ENCODE measurements around the gene RERE.
"Not testable (repeated sequence)": the region's sequence is repeated elsewhere in the genome, so short reads cannot be mapped to it uniquely, and the experiment has no call there.

Gene RERE

GRCh38 chr1:8812081-8812480 lies 5.4 kb downstream of the RERE start:
- peaks cover 16% of the 10 kb centered on the region for H3K4me1 ChIP-seq (ENCODE audit: insufficient read depth, low read length)
- H3K27me3 ChIP-seq (ENCODE audit: insufficient read depth, low read length), result no peaks in the 10 kb centered on the region
- H3K36me3 ChIP-seq (ENCODE audit: insufficient read depth, low read length), result no peaks in the 10 kb centered on the region
- no peak overlapping the region for H3K4me3 ChIP-seq (ENCODE audit: low read length)
- no peak overlapping the region for H2AFZ ChIP-seq (ENCODE audit: low read depth, low read length)
- H3K9me3 ChIP-seq (ENCODE audit: low read length), result no peaks in the 10 kb centered on the region

GRCh38 chr1:8810987-8811386 lies 6.5 kb downstream of the RERE start:
- H3K27me3 ChIP-seq (ENCODE audit: insufficient read depth, low read length), result no peaks in the 10 kb centered on the region
- H3K9me3 ChIP-seq (ENCODE audit: low read length), result no peaks in the 10 kb centered on the region
- no peaks in the 10 kb centered on the region for H3K36me3 ChIP-seq (ENCODE audit: insufficient read depth, low read length)
- peaks cover 16% of the 10 kb centered on the region for H3K4me1 ChIP-seq (ENCODE audit: insufficient read depth, low read length)
- no peak overlapping the region for H3K4me3 ChIP-seq (ENCODE audit: low read length)
- no peak overlapping the region for H2AFZ ChIP-seq (ENCODE audit: low read depth, low read length)

DNA sequence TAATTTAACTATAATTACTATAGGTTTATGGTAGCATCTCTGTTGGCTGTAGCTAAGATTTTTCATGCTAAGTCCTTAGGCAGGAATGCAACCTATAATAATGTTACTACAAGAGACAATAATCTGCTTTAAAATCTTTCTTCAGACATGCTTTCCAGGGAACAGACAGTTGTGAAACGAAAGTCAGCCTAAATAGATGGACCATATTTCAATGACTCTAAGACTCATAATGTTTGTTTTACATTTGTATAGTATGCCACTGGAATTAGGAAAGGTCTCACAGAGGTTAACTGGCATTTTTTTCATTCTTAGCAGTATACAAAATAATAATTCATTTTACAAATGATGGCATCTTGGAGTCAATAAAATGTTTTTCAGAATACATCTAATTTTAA lies 8.1 kb downstream of the RERE start:
- no peaks in the 10 kb centered on the region for H3K9me3 ChIP-seq (ENCODE audit: low read length)
- no peaks in the 10 kb centered on the region for H3K27me3 ChIP-seq (ENCODE audit: insufficient read depth, low read length)
- peaks cover 5% of the 10 kb centered on the region for H3K4me1 ChIP-seq (ENCODE audit: insufficient read depth, low read length)
- no peak overlapping the region for H3K4me3 ChIP-seq (ENCODE audit: low read length)
- H3K36me3 ChIP-seq (ENCODE audit: insufficient read depth, low read length), result no peaks in the 10 kb centered on the region
- H2AFZ ChIP-seq (ENCODE audit: low read depth, low read length), result no peak overlapping the region

DNA sequence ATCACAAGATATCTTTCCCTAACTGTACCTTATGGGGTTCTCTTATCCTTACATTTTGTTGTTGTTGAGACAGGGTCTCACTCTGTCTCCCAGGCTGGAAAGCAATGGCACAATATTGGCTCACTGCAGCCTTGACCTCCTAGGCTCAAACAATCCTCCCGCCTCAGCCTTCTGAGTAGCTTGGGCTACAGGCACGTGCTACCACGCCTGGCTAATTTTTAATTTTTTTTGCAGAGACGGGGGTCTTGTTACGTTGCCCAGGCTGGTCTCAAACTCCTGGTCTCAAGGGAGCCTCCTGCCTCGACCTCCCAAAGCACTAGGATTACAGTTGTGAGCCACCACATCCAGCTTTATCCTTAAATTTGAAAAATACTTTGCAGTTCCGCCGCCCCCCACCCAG lies 10.4 kb downstream of the RERE start:
- H3K27me3 ChIP-seq (ENCODE audit: insufficient read depth, low read length), result no peaks in the 10 kb centered on the region
- H3K9me3 ChIP-seq (ENCODE audit: low read length), result no peaks in the 10 kb centered on the region
- no peaks in the 10 kb centered on the region for H3K36me3 ChIP-seq (ENCODE audit: insufficient read depth, low read length)
- no peak overlapping the region for H2AFZ ChIP-seq (ENCODE audit: low read depth, low read length)
- H3K4me1 ChIP-seq (ENCODE audit: insufficient read depth, low read length), result no peaks in the 10 kb centered on the region
- H3K4me3 ChIP-seq (ENCODE audit: low read length), result no peak overlapping the region

DNA sequence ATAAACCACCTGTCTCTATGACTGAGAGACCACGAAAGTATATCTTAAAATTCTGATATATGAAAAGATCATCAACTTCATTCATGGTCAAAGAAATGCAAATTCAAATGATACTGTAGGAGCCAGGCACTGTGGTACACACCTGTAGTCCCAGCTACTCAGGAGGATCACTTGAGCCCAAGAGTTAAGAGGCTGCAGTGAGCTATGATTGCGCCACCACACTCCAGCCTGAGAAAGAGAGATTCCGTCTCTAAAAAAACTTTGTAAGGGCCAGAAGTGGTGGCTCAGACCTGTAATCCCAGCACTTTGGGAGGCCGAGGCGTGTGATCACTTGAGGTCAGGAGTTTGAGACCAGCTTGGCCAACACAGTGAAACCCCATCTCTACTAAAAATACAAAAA lies 17.0 kb downstream of the RERE start:
- H3K36me3 ChIP-seq (ENCODE audit: insufficient read depth, low read length), result peaks cover 8% of the 10 kb centered on the region
- no peaks in the 10 kb centered on the region for H3K9me3 ChIP-seq (ENCODE audit: low read length)
- H3K4me3 ChIP-seq (ENCODE audit: low read length), result no peak overlapping the region
- H3K4me1 ChIP-seq (ENCODE audit: insufficient read depth, low read length), result no peaks in the 10 kb centered on the region
- H2AFZ ChIP-seq (ENCODE audit: low read depth, low read length), result no peak overlapping the region
- H3K27me3 ChIP-seq (ENCODE audit: insufficient read depth, low read length), result no peaks in the 10 kb centered on the region

DNA sequence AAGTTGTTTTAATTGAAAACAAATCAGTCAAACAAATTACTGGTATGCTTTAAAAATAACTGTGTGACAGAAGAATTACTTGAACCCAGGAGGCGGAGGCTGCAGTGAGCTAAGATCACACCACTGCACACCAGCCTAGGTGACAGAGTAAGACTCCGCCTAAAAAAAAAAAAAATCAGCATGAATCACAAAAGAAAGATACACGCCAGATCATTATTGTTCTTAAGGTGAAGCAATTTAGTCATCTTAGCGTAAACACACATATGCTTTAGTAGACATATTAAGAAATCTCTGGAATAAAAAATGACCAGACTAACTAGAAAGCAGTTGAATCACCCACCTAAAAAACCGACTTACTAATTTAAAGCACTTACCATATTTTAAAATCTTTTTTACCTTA lies 20.2 kb downstream of the RERE start:
- Histone ChIP-seq H3K9me3 (ENCODE audit: low read length) (no peaks in the 10 kb centered on the region), H3K27me3 (ENCODE audit: insufficient read depth, low read length) (no peaks in the 10 kb centered on the region), H3K4me3 (ENCODE audit: low read length) (no peak overlapping the region), H3K36me3 (ENCODE audit: insufficient read depth, low read length) (peaks cover 11% of the 10 kb centered on the region), H2AFZ (ENCODE audit: low read depth, low read length) (no peak overlapping the region), H3K4me1 (ENCODE audit: insufficient read depth, low read length) (no peaks in the 10 kb centered on the region)

DNA sequence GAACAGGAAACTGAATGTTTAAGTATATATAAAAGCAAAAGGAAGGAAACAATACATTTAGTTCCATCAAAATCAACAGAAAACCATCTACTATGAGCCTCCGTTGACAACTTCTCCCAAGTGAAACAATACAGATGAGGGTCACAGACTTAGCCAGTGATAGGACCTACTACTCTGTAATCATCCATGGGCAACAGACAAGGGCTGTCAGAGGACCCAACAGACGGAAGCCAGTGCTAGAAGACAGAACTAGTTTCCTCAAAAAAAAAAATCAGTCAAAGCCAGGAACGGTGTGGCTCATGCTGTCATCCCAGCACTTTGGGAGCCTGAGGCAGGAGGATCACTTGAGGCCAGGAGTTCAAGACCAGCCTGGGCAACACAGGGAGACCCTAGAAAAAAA lies 20.6 kb downstream of the RERE start:
- Histone ChIP-seq H3K36me3 (ENCODE audit: insufficient read depth, low read length) (peaks cover 11% of the 10 kb centered on the region), H3K9me3 (ENCODE audit: low read length) (no peaks in the 10 kb centered on the region), H3K4me1 (ENCODE audit: insufficient read depth, low read length) (no peaks in the 10 kb centered on the region), H3K4me3 (ENCODE audit: low read length) (no peak overlapping the region), H3K27me3 (ENCODE audit: insufficient read depth, low read length) (no peaks in the 10 kb centered on the region), H2AFZ (ENCODE audit: low read depth, low read length) (no peak overlapping the region)

DNA sequence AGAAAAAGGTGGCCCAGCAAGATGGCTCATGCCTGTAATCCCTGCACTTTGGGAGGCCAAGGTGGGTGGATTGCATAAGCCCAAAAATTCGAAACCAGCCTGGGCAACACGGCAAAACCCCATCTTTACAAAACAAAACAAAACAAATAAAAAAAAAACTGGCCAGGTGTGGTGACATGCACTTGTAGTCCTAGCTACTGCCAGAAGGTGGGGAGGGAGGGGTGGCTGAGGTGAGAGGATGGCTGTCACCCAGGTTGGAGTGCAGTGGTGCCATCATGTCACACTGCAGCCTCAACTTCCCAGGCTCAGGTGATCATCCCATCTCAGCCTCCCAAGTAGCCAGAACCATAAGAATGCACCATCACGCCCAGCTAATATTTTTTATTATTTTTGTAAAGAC lies 22.8 kb downstream of the RERE start:
- Histone ChIP-seq H3K27me3 (ENCODE audit: insufficient read depth, low read length) (no peaks in the 10 kb centered on the region), H3K4me3 (ENCODE audit: low read length) (no peak overlapping the region), H2AFZ (ENCODE audit: low read depth, low read length) (no peak overlapping the region), H3K9me3 (ENCODE audit: low read length) (no peaks in the 10 kb centered on the region), H3K4me1 (ENCODE audit: insufficient read depth, low read length) (no peaks in the 10 kb centered on the region), H3K36me3 (ENCODE audit: insufficient read depth, low read length) (peaks cover 8% of the 10 kb centered on the region)

DNA sequence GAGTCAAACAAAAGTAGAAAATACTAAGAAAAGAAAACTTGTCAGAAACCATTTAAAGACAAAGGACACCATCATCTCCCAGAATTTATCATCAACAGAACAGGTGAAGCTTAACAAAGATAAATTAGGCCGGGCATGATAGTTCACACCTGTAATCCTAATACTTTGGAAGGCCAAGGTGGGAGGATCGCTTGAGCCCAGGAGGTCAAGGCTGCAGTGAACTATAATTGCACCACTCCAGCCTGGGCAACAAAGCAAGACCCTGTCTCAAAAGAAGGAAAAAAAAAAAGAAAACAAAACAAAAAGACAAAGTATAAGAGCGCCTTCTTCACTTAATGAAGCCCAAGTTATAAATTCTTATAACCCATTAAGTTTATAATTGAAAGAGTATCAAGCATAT lies 25.6 kb downstream of the RERE start:
- no peak overlapping the region for H2AFZ ChIP-seq (ENCODE audit: low read depth, low read length)
- H3K9me3 ChIP-seq (ENCODE audit: low read length), result no peaks in the 10 kb centered on the region
- H3K4me1 ChIP-seq (ENCODE audit: insufficient read depth, low read length), result no peaks in the 10 kb centered on the region
- H3K36me3 ChIP-seq (ENCODE audit: insufficient read depth, low read length), result peaks cover 12% of the 10 kb centered on the region
- H3K4me3 ChIP-seq (ENCODE audit: low read length), result no peak overlapping the region
- no peaks in the 10 kb centered on the region for H3K27me3 ChIP-seq (ENCODE audit: insufficient read depth, low read length)

GRCh38 chr1:8790987-8791386 lies 26.5 kb downstream of the RERE start:
- no peaks in the 10 kb centered on the region for H3K27me3 ChIP-seq (ENCODE audit: insufficient read depth, low read length)
- H3K4me1 ChIP-seq (ENCODE audit: insufficient read depth, low read length), result no peaks in the 10 kb centered on the region
- H2AFZ ChIP-seq (ENCODE audit: low read depth, low read length), result no peak overlapping the region
- no peak overlapping the region for H3K4me3 ChIP-seq (ENCODE audit: low read length)
- peaks cover 12% of the 10 kb centered on the region for H3K36me3 ChIP-seq (ENCODE audit: insufficient read depth, low read length)
- H3K9me3 ChIP-seq (ENCODE audit: low read length), result no peaks in the 10 kb centered on the region

DNA sequence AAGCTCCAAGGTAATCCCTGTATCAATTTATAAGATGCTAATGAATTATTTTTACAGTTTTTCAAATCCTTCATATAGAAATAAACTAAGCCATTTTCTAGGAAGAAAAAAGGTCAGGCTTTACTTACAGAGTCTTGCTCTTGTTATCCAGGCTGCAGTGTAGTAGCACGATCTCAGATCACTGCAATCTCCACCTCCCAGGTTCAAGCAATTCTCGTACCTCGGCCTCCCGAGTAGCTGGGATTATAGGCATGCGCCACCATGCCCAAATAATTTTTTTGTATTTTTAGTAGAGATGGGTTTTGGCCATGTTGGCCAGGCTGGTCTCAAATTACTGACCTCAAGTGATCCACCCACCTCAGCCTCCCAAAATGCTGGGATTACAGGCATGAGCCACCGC lies 27.0 kb downstream of the RERE start:
- H3K27me3 ChIP-seq (ENCODE audit: insufficient read depth, low read length), result no peaks in the 10 kb centered on the region
- no peaks in the 10 kb centered on the region for H3K4me1 ChIP-seq (ENCODE audit: insufficient read depth, low read length)
- H3K4me3 ChIP-seq (ENCODE audit: low read length), result no peak overlapping the region
- no peaks in the 10 kb centered on the region for H3K9me3 ChIP-seq (ENCODE audit: low read length)
- no peak overlapping the region for H2AFZ ChIP-seq (ENCODE audit: low read depth, low read length)
- peaks cover 12% of the 10 kb centered on the region for H3K36me3 ChIP-seq (ENCODE audit: insufficient read depth, low read length)

DNA sequence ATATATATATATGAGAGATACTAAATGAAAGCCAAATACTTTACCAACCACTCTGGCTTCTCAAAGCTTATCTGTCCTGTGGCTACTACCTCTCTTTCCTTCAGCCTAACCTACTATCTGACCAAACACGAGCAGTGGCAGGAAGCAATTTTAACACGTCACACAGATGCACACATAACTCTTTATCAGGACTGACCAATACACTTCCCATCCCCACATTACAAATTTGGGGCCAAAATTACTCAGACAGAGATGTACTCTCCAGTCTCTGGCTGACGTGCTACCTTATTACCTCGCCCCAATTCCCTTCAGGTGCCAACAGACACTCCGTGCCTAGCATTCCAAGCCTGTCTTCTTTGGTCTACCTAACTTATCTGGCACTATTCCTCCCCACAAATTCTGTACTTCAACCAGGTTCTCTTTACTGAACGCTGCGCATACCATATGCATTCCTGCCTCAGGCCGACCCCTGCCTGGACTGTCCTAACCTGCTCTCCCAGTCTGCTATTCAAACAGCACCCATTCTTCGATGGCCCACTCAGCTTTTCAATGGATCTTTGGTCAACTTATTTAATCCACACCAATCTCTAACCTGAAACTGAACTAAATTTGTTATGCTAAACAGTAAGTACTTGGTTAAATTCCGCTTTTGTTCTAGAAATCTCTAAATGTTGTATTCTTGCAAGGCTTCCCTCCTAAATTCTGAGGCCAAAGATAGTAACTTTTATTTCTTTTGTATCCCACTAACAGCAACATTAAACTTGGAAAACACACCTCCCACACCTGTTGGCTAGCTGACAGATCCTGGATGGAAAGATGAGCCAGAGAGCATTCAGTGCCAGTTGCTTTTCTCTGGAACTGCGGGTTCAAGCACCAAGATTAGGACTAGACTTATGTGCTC lies 27.9 kb downstream of the RERE start:
- Histone ChIP-seq H3K4me1 (ENCODE audit: insufficient read depth, low read length) (no peaks in the 10 kb centered on the region), H3K4me3 (ENCODE audit: low read length) (no peak overlapping the region), H3K36me3 (ENCODE audit: insufficient read depth, low read length) (peaks cover 12% of the 10 kb centered on the region), H3K9me3 (ENCODE audit: low read length) (no peaks in the 10 kb centered on the region), H2AFZ (ENCODE audit: low read depth, low read length) (no peak overlapping the region), H3K27me3 (ENCODE audit: insufficient read depth, low read length) (no peaks in the 10 kb centered on the region)

DNA sequence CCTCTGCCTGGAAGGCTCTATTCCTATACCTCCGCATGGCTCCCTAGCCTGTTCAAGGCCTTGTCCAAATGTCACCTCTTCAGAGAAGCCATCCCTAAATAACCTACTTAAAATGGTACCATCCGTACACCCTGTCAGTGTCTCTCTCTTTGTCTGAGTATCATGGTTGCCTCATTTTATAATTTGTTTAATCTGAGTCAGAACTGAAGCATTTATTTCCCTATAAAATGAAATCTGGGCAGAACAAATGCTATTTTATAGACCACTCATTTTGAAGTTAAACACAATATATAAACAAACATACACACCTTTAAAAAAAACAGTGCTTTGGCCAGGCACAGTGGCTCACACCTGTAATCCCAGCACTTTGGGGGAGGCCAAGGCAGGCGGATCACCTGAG lies 30.2 kb downstream of the RERE start:
- Histone ChIP-seq H2AFZ (ENCODE audit: low read depth, low read length) (no peak overlapping the region), H3K36me3 (ENCODE audit: insufficient read depth, low read length) (peaks cover 9% of the 10 kb centered on the region), H3K9me3 (ENCODE audit: low read length) (no peaks in the 10 kb centered on the region), H3K4me1 (ENCODE audit: insufficient read depth, low read length) (no peaks in the 10 kb centered on the region), H3K27me3 (ENCODE audit: insufficient read depth, low read length) (no peaks in the 10 kb centered on the region), H3K4me3 (ENCODE audit: low read length) (no peak overlapping the region)

DNA sequence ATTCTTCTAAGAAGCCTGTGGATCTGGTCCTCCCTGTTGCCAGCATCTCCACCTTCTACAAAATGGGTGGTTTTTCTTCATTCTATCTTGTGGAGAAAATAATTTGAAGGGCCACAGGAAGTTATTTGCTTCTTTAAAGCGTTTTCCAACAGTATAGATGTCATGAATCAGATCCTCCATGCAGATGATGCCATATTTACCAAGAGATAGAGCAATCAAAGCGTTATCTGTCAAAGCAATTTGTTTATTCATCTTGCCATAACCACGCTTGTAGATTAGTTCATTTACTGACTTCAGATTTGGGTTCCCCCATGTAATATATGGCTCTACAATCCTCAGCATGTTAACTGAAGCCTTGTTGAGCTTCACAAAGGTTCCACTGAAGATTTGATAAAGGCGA lies 31.2 kb downstream of the RERE start:
- H3K4me1 ChIP-seq (ENCODE audit: insufficient read depth, low read length); H3K27me3 ChIP-seq (ENCODE audit: insufficient read depth, low read length); H3K9me3 ChIP-seq (ENCODE audit: low read length); H2AFZ ChIP-seq (ENCODE audit: low read depth, low read length); H3K36me3 ChIP-seq (ENCODE audit: insufficient read depth, low read length); H3K4me3 ChIP-seq (ENCODE audit: low read length): not testable (repeated sequence)

Data from neuron (in vitro differentiated cells).